Activated naive CD8-positive, alpha-beta T cell treated with anti-CD3 and anti-CD28 coated beads, Interleukin-2, amount 50 U/mL, for 24 hours (primary cell): ENCODE measurements around the gene AKAP13.
A peak's percentile ranks its signal among the peaks of the same experiment; 100 is the strongest.
"Not testable (repeated sequence)": the region's sequence is repeated elsewhere in the genome, so short reads cannot be mapped to it uniquely, and the experiment has no call there.

ENCODE experiments used
- ATAC-seq: fragments of 150-1000 bp; cut with Tn5 transposase; one replicate; pipeline ENCODE4 v1.10.0; 2021
- DNase-seq: peaks from one replicate; pipeline ENCODE4 v3.0.0; 2021
- H3K27ac Mint-ChIP-seq: one replicate; pipeline ENCODE4 v1.8.0; 2021; ENCODE audit warnings: mild to moderate bottlenecking, mixed read lengths
- H3K27me3 Mint-ChIP-seq: one replicate; pipeline ENCODE4 v1.8.0; 2021; ENCODE audit warnings: mixed read lengths
- H3K36me3 Mint-ChIP-seq: one replicate; pipeline ENCODE4 v1.8.0; 2021; ENCODE audit warnings: low read depth, mixed read lengths
- H3K4me1 Mint-ChIP-seq: one replicate; pipeline ENCODE4 v1.8.0; 2021; ENCODE audit warnings: mixed read lengths
- H3K4me3 Mint-ChIP-seq: one replicate; pipeline ENCODE4 v1.8.0; 2021; ENCODE audit warnings: mild to moderate bottlenecking, moderate library complexity, mixed read lengths
- H3K9me3 Mint-ChIP-seq: one replicate; pipeline ENCODE4 v1.8.0; 2021; ENCODE audit warnings: mixed read lengths

Gene AKAP13

DNA sequence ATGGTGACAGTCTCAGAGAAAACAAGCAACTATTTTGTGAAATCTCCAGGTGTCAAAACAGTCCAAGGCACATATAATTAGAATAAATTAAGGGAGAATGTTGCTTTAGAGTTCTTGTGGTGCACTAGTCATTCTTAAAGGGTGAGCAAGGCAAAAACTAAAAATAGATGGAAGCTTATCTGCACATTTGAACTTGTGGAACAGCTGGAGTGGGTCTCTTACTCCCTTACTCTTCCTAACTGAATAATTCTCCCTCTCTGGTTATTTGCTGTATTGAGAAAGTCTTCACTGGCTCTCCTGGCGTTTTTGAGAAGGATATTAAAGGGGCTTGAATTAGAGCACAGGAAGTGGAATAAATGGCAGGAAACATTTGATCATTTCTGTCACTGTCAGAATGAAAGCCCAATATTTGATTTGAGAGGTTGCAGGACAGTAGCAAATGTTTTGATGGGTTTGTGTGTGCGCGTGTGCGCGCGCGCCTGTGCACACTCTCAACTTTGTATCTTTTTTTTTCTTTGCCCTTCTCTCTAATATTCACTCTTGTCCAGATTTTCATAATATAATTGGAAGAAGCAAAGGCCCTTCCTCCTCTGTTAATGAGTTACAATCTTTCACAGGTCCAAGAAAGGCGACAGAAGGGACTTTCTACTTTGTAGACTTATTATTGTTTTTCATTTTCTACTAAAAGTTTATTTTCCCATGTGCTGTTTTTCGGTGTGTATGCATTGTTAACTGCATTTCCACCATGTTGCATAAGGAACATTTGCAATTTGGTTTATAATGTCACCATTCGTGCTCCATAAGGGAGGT is 40.9 kb downstream of the AKAP13 start:
- Mint-ChIP-seq H3K27ac (peak overlapping the region; percentile 55), H3K4me1 (peaks cover 86% of the 10 kb centered on the region), H3K27me3 (no peaks in the 10 kb centered on the region), H3K9me3 (no peaks in the 10 kb centered on the region), H3K4me3 (peak overlapping the region; percentile 27), H3K36me3 (peaks cover 10% of the 10 kb centered on the region)
- ATAC-seq (peak; percentile 39), DNase-seq (no peak)

DNA sequence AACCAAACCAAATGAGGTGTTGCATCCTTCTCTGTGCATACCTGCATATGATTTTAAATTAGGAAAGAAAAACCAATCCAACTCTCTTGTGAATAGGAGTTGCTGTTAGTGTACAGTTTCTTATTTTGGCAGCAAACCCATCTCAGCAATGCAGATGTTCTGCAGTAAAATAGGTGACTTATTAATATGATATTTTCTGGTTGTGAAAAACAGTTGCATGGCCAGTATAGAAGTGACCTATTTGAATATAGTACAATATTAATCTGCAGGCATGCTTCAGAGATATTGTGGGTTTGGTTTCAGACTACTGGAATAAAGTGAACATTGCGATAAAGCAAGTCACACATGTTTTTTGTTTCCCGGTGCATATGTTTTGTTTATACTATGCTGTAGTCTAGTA is 42.2 kb downstream of the AKAP13 start:
- Mint-ChIP-seq H3K4me1 (peaks cover 85% of the 10 kb centered on the region), H3K27ac (no peak overlapping the region), H3K9me3 (no peaks in the 10 kb centered on the region), H3K27me3 (no peaks in the 10 kb centered on the region), H3K4me3 (no peak overlapping the region), H3K36me3 (peaks cover 13% of the 10 kb centered on the region)
- DNase-seq: no peak
- ATAC-seq: no peak

DNA sequence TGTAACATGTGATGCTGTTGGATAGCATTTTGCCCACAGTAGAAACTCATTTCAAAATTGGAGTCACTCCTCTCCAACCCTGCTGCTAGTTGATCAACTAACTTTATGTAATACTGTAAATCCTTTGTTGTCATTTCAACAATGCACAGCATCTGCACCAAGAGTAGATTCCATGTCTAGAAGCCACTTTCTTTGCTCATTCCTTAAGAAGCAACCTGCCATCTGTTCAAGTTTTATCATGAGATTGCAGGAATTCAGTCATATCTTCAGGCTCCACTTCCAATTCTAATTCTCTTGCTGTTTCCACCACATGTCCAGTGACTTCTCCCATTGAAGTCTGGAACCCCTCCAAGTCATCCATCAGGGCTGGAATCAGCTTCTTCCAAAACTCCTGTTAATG is 42.9 kb downstream of the AKAP13 start:
- peaks cover 12% of the 10 kb centered on the region for H3K36me3 Mint-ChIP-seq
- no peaks in the 10 kb centered on the region for H3K9me3 Mint-ChIP-seq
- peaks cover 89% of the 10 kb centered on the region for H3K4me1 Mint-ChIP-seq
- no peak overlapping the region for H3K27ac Mint-ChIP-seq
- no peak for DNase-seq
- no peaks in the 10 kb centered on the region for H3K27me3 Mint-ChIP-seq
- no peak for ATAC-seq
- no peak overlapping the region for H3K4me3 Mint-ChIP-seq

DNA sequence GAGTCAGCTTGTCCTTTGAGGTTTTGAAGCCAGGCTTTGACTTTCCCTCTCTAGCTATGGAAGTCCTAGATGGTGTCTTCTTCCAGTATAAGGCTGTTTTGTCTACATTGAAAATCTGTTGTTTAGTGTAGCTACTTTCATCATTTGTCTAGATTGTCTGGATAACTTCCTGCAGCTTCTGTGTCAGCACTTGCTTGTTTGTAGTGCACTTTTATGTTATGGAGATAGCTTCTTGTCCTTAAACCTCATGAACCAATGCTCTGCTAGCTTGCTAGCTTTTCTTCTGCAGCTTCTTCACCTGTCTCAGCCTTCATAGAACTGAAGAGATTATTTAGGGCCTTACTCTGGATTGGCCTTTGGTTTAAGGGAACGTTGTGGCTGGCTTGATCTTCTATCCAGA is 43.8 kb downstream of the AKAP13 start:
- no peak overlapping the region for H3K4me3 Mint-ChIP-seq
- peaks cover 88% of the 10 kb centered on the region for H3K4me1 Mint-ChIP-seq
- H3K9me3 Mint-ChIP-seq: no peaks in the 10 kb centered on the region
- ATAC-seq: no peak
- H3K36me3 Mint-ChIP-seq: peaks cover 12% of the 10 kb centered on the region
- H3K27ac Mint-ChIP-seq: no peak overlapping the region
- H3K27me3 Mint-ChIP-seq: no peaks in the 10 kb centered on the region
- no peak for DNase-seq

DNA sequence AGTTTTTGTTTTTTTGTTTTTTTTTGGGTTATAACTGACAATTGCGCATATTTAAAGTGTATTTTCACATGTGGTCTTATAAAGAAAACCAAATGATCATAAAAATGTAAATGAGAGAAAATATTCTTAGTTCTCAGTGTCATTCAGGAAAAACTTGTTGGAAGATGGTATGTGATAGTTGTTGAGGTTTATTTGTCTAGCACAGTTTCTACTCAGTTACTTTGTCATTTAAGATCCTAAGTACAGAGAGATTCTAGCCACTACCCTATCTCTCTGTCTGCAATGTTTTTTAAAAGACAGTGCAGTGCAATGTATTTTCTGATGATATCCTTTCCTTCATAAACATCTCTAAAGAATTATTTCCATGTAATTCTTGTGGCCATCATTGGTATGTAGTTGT is 46.1 kb downstream of the AKAP13 start:
- H3K27ac Mint-ChIP-seq: no peak overlapping the region
- peaks cover 92% of the 10 kb centered on the region for H3K4me1 Mint-ChIP-seq

DNA sequence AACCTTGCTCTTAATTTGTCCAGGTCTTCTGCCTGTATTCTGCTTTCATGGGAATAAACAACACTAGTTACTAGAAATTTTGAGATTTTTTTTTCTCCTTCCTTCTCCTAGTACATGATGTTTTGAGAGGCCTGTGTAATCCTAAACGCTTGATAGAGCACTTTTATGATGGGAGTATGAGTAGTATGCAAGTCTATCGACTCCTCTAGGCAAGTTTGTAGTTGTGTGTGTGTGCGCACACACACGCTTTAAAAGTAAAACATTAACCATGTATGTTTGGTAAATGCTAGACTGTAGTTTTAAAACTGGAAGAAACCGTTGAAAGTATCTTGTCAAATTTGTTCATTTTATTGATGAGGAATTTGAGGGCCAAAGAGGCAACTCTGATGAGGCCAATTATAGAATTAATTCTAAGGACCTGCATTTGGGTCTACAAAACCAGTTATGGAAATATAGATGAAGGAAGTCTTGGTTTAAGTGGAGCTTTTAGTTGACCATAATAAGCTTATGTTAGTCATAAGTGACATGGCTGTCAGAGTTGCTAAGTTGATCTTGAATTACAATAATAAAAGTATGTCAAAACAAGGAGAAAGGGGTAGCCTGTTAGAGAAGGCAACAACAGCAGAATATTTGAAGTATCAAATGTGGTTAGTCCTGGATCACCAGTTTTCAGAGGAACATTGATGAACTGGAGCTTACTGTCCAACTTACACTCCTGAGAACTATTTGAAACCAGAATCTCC is 47.1 kb downstream of the AKAP13 start:
- Mint-ChIP-seq H3K9me3 (no peaks in the 10 kb centered on the region), H3K27ac (no peak overlapping the region), H3K4me3 (no peak overlapping the region), H3K36me3 (peaks cover 10% of the 10 kb centered on the region), H3K4me1 (peaks cover 91% of the 10 kb centered on the region), H3K27me3 (no peaks in the 10 kb centered on the region)
- DNase-seq (no peak), ATAC-seq (no peak)

More for the DNA sequence above, 46.1 kb downstream of the AKAP13 start:
- Mint-ChIP-seq H3K4me3 (no peak overlapping the region), H3K27me3 (no peaks in the 10 kb centered on the region), H3K9me3 (no peaks in the 10 kb centered on the region), H3K36me3 (peaks cover 10% of the 10 kb centered on the region)
- DNase-seq (no peak), ATAC-seq (no peak)

DNA sequence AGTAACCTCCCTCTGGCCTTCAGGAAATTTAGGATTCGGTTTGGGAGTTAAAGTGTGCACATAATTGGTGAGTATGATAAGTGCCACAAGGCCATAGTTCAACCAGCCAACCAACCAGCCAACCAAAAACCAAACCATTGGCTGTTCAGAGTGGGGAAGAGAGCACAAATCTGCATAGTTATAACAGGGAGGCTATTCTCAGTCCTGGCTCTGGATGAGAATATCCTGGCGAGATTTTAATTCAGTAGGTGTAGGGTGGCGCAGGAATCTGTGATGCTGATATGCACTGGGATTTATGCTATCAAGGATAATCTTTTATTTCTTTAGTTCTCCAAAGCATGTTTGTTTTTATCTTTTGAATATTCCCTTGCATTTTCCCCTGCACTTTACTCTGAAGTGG is 49.1 kb downstream of the AKAP13 start:
- Mint-ChIP-seq H3K4me1 (peaks cover 81% of the 10 kb centered on the region), H3K27ac (no peak overlapping the region), H3K36me3 (peaks cover 10% of the 10 kb centered on the region), H3K9me3 (no peaks in the 10 kb centered on the region), H3K4me3 (no peak overlapping the region), H3K27me3 (no peaks in the 10 kb centered on the region)
- ATAC-seq (no peak), DNase-seq (no peak)

DNA sequence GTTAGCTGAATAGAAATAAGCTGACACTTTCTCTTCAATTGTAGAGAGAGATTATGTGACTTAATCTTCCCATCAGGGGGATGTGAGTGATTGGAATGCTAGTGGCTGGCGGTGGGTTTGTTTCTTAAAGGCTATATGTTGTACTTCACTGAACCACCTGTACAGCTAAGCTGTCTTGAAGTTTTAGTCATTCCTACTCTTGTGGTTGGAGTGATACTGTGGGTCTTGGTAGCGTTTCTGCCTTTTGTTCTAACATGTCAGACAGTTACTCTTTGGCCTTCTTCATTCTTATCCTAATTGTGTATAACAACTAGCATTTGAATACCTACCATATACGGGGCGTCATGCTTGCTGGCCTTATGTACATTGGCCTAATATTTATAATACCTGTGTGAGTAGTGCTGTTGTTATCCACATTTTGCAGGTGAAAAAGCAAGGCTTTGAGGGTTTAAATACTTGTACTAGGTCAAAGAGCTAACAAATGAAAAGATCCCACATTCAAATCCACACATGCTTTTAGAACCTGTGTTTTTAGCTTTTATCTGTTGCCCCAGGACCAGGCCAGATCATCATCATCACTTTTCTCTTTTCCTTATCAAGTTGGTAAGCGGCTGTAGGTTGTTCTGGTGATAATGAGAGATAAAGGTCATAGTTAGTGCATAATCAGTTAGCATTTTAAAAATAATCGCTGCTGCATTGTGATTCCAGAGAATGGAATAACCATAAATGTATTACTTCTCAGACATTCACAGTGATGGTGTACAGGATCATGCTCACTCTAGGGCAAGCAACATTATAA is 50.2 kb downstream of the AKAP13 start:
- Mint-ChIP-seq H3K4me1 (peaks cover 72% of the 10 kb centered on the region), H3K9me3 (no peaks in the 10 kb centered on the region), H3K36me3 (peaks cover 7% of the 10 kb centered on the region), H3K4me3 (no peak overlapping the region), H3K27ac (peak overlapping the region; percentile 16), H3K27me3 (no peaks in the 10 kb centered on the region)
- ATAC-seq (peak; percentile 99), DNase-seq (no peak)

DNA sequence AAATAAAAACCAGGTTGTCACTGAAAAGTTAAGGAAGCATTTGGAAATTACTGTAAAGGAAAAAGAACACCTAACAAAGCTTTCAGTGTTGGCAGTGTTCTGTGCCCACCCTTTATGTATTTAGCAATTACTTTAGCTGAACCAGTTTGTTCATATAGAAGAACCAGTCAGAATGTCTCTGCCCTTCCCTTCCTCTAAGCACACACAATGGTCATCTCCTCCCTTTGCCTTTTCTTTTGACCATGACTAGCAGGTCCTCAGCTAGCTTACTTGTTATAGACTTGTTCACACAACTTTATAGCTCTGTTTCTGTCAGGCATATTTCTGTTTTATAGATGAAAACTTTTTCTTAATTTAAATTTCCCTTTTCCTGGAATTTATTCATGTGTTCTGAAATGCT is 59.6 kb downstream of the AKAP13 start:
- H3K9me3 Mint-ChIP-seq: no peaks in the 10 kb centered on the region
- ATAC-seq: no peak
- DNase-seq: no peak
- H3K36me3 Mint-ChIP-seq: peaks cover 4% of the 10 kb centered on the region
- H3K4me3 Mint-ChIP-seq: no peak overlapping the region
- peaks cover 47% of the 10 kb centered on the region for H3K4me1 Mint-ChIP-seq
- no peak overlapping the region for H3K27ac Mint-ChIP-seq
- H3K27me3 Mint-ChIP-seq: peaks cover 1% of the 10 kb centered on the region

DNA sequence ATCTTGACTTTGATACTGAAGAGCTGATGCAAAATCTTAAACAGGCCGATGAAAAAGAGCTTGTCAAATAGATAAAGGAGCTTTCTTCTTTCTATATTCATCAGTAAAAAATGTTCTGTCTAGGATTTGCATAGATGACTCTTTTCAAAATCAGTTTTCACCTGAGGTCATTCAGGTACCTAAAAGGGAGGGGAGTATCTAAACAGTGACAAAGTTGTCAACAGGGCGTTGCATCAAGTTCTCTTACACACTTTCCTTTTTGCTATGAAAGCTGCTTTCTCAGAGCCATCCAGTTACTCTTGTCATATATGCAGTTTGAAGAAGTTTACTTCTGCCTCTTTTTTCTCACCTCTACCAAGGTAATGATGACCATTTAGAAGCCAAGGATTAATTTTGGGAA is 60.0 kb downstream of the AKAP13 start:
- Mint-ChIP-seq H3K27ac (no peak overlapping the region), H3K9me3 (no peaks in the 10 kb centered on the region), H3K4me3 (no peak overlapping the region), H3K4me1 (peaks cover 52% of the 10 kb centered on the region), H3K36me3 (peaks cover 4% of the 10 kb centered on the region), H3K27me3 (peaks cover 1% of the 10 kb centered on the region)
- DNase-seq: no peak
- no peak for ATAC-seq

DNA sequence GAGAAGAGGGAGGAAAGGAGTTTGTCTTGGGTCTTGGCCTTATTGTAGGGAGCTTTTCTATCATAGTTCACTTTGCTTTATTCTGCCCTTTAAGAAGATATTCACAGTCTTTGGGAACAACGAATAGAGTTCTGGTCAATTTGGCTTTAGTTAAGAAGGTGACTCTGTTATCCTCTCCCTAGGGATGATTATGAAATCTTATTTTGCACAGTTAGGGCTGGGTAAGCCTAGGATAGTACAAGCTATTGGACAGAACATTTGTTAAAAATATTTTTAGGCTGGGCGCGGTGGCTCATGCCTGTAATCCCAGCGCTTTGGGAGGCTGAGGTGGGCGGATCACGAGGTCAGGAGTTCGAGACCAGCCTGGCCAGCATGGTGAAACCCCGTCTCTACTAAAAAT is 61.5 kb downstream of the AKAP13 start:
- H3K4me3 Mint-ChIP-seq, H3K27ac Mint-ChIP-seq, H3K36me3 Mint-ChIP-seq, H3K27me3 Mint-ChIP-seq, ATAC-seq, H3K9me3 Mint-ChIP-seq, DNase-seq: not testable (repeated sequence)
- peaks cover 53% of the 10 kb centered on the region for H3K4me1 Mint-ChIP-seq

DNA sequence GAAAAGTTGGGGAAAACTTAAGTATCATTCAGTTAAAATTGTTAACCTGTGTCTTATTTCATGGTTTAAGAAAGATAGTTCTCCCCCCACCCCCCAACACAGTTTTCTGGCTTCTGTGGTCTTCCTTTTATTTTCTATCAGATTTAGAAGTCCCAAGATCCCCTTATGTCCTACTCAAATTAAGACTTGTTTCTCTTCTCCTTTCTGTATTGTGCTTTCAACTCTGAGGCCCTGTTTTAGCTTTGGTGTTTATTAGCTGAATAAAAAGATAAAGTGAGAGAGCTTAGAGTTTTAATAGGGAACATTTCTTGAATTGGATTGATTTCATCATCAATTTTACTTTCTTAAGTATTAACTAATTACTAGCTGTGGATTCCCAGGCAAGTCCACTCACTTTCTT is 62.6 kb downstream of the AKAP13 start:
- Mint-ChIP-seq H3K4me3 (peak overlapping the region; percentile 48), H3K27ac (peak overlapping the region; percentile 90), H3K4me1 (peaks cover 58% of the 10 kb centered on the region), H3K9me3 (peaks cover 10% of the 10 kb centered on the region), H3K36me3 (peaks cover 14% of the 10 kb centered on the region), H3K27me3 (peaks cover 1% of the 10 kb centered on the region)
- DNase-seq (no peak), ATAC-seq (no peak)

DNA sequence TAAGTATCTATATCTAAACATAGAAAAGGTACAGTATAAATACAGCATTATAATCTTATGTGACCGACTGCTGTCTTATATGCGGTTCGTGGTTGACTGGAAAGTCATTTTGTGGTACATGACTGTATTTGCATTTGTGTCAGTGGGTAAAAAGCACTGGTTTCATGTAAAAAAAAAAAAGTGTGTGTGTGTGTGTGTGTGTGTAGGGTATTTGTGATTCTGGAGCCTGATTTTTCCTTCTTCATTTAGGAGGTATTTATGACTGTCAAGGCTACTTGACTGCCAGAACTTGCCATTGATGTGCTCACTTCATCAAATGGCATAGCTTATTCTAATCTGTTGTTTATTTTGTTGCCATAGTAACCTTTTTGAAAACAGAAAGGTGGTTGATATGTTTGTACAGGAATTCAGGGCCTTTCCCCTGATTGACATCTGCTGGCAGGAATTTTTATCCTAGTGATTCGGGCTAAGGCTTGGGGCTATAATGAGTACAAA is 63.2 kb downstream of the AKAP13 start:
- peaks cover 15% of the 10 kb centered on the region for H3K9me3 Mint-ChIP-seq
- H3K4me1 Mint-ChIP-seq: peaks cover 61% of the 10 kb centered on the region
- peak overlapping the region; percentile 90 for H3K27ac Mint-ChIP-seq
- peak overlapping the region; percentile 48 for H3K4me3 Mint-ChIP-seq
- ATAC-seq: peak; percentile 95
- peaks cover 14% of the 10 kb centered on the region for H3K36me3 Mint-ChIP-seq
- peak; percentile 19 for DNase-seq
- H3K27me3 Mint-ChIP-seq: peaks cover 1% of the 10 kb centered on the region

DNA sequence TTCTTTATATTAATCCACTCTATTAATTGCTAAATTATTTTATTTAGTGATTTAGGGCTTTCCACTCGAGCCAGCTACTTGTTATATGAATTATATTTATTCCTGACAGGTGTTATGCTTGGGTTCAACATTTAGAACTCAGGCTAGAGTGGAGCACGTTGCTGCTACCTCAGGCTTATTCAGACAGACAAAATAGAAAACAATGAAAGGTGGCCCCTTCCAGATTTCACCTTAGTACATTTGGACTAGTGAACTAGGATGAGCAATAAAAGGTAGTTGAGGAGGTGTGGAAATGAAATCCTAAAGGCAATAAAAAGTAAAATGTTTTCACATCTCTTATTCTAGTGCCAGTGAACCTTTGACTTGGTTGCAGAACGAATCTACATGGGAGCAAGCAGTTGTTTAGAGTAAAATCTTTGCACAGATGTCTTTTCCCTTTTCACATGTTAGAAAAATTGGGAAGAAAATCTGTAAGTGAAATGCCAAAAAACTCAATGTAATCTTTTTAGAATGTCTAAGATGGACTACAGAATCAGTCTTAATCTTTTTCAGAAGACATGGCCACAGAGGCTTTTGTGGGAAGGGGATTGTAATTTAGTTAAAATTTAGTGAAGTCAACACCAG is 63.8 kb downstream of the AKAP13 start:
- H3K9me3 Mint-ChIP-seq: peaks cover 19% of the 10 kb centered on the region
- H3K4me3 Mint-ChIP-seq: no peak overlapping the region
- peaks cover 1% of the 10 kb centered on the region for H3K27me3 Mint-ChIP-seq
- H3K27ac Mint-ChIP-seq: peak overlapping the region; percentile 90
- peaks cover 14% of the 10 kb centered on the region for H3K36me3 Mint-ChIP-seq
- H3K4me1 Mint-ChIP-seq: peaks cover 63% of the 10 kb centered on the region
- ATAC-seq: no peak
- DNase-seq: no peak
